SU-DHL-6 (cell line): ENCODE measurements around the gene STPG2.

Experiments
- H2AFZ ChIP-seq: fragments of 200-600 bp; sonication (generic); 2 replicates; pipeline ENCODE4 v1.6.1; 2014; ENCODE audit warnings: low read depth, mild to moderate bottlenecking, moderate library complexity, mixed read lengths, antibody characterized with exemption, low read length; ENCODE audit not compliant: severe bottlenecking
- H3F3A ChIP-seq: fragments of 200-600 bp; shearing (Covaris generic); 2 replicates; pipeline ENCODE4 v1.6.0; 2016; ENCODE audit warnings: antibody characterized with exemption, mild to moderate bottlenecking; ENCODE audit not compliant: insufficient read depth
- H3K27ac ChIP-seq: fragments of 200-600 bp; sonication (generic); 2 replicates; pipeline ENCODE4 v1.5.1; 2016; ENCODE audit warnings: low read depth, mild to moderate bottlenecking, low read length, moderate library complexity, mixed read lengths
- H3K27me3 ChIP-seq: fragments of 200-600 bp; sonication (generic), shearing (Covaris generic); 2 replicates; pipeline ENCODE4 v1.6.0; 2014; ENCODE audit warnings: mild to moderate bottlenecking, low read length
- H3K36me3 ChIP-seq: fragments of 200-600 bp; sonication (generic); 2 replicates; pipeline ENCODE4 v1.6.1; 2014; ENCODE audit warnings: mild to moderate bottlenecking, low read length, mixed read lengths
- H3K4me2 ChIP-seq: fragments of 300-600, 200-600 bp; shearing (Covaris generic), sonication (generic); 2 replicates; pipeline ENCODE4 v1.6.0; 2014; ENCODE audit warnings: low read length, low read depth, mild to moderate bottlenecking; ENCODE audit not compliant: poor library complexity, severe bottlenecking
- H3K4me3 ChIP-seq: fragments of 200-600 bp; sonication (generic); 2 replicates; pipeline ENCODE4 v1.5.1; 2014; ENCODE audit warnings: antibody characterized with exemption, low read length, mild to moderate bottlenecking, mixed read lengths; ENCODE audit not compliant: insufficient read depth, poor library complexity, severe bottlenecking
- H3K79me2 ChIP-seq: fragments of 200-600 bp; sonication (generic); 2 replicates; pipeline ENCODE4 v1.6.1; 2014; ENCODE audit warnings: mild to moderate bottlenecking, low read length, moderate library complexity; ENCODE audit not compliant: insufficient read depth
- H3K9ac ChIP-seq: fragments of 200-600 bp; sonication (generic); 2 replicates; pipeline ENCODE4 v1.7.0; 2014; ENCODE audit warnings: mild to moderate bottlenecking, low read length
- H3K9me2 ChIP-seq: fragments of 200-600 bp; sonication (generic); replicated peaks from 2 replicates; pipeline ENCODE4 v1.6.1; 2014; ENCODE audit warnings: low read length; ENCODE audit not compliant: insufficient read depth
- H3K9me3 ChIP-seq: fragments of 200-600 bp; sonication (generic); 2 replicates; pipeline ENCODE4 v1.6.1; 2014; ENCODE audit warnings: low read length, mixed read lengths; ENCODE audit not compliant: insufficient read depth
- H4K20me1 ChIP-seq: fragments of 200-600 bp; sonication (generic); 2 replicates; pipeline ENCODE4 v1.6.1; 2014; ENCODE audit warnings: low read depth, mild to moderate bottlenecking, antibody characterized with exemption, low read length, moderate library complexity, mixed read lengths
- CTCF ChIP-seq: fragments of 200-600 bp; sonication (generic); IDR thresholded peaks from one replicate; pipeline ENCODE4 v1.5.1; 2017; ENCODE audit warnings: antibody characterized with exemption, mild to moderate bottlenecking, low read length, moderate library complexity; ENCODE audit not compliant: insufficient read depth, poor library complexity, severe bottlenecking
- EZH2phosphoT487 ChIP-seq: fragments of 200-600 bp; sonication (generic), shearing (Covaris generic); conservative IDR thresholded peaks from 2 replicates; pipeline ENCODE4 v1.6.1; 2018; ENCODE audit warnings: mild to moderate bottlenecking, antibody characterized with exemption, low read length, moderate library complexity, mixed read lengths

STPG2 gene

DNA sequence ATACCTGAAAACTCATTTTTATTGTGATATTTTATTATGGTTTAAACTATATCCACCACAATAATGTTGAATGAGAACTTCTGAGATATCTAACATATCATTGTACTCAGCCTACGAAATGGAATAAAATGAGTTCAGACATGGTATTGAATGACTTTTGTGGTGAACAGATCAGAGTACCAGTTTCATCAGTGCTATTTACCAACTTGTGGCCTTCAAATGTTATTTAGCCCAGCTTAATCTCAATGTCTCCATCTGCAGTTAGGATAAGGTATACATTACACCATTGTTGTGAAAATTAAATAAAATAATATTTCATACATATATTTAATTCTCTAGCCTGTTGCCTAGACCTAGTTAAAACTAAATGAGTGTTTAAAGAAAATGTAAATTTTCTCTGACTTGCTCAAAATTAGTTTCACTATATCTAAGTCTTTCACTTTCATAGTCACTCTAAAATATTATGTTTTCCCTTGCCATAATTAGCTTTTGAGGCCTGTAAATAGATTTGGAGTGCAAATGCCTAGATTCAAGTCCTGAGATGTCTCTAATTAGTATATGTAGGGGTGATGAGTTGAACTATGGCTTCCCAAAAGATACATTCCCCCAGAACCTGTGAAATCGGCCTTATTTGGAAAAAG, 594.2 kb downstream of the STPG2 start:
- no peak overlapping the region for H3K4me3 ChIP-seq
- H3K36me3 ChIP-seq: no peaks in the 10 kb centered on the region
- H3K27me3 ChIP-seq: no peaks in the 10 kb centered on the region
- no peak overlapping the region for H2AFZ ChIP-seq
- no peak overlapping the region for H3K9ac ChIP-seq
- TF ChIP-seq CTCF: no peak
- H3K79me2 ChIP-seq: no peaks in the 10 kb centered on the region
- H3K4me2 ChIP-seq: no peak overlapping the region
- no peaks in the 10 kb centered on the region for H3K9me3 ChIP-seq
- H3F3A ChIP-seq: no peaks in the 10 kb centered on the region
- H3K27ac ChIP-seq: no peak overlapping the region
- H3K9me2 ChIP-seq: no peaks in the 10 kb centered on the region
- H4K20me1 ChIP-seq: no peaks in the 10 kb centered on the region

GRCh38 chr4:97548186-97548585, 595.1 kb downstream of the STPG2 start:
- Histone ChIP-seq H3K27me3 (no peaks in the 10 kb centered on the region), H3K9me3 (no peaks in the 10 kb centered on the region)

DNA sequence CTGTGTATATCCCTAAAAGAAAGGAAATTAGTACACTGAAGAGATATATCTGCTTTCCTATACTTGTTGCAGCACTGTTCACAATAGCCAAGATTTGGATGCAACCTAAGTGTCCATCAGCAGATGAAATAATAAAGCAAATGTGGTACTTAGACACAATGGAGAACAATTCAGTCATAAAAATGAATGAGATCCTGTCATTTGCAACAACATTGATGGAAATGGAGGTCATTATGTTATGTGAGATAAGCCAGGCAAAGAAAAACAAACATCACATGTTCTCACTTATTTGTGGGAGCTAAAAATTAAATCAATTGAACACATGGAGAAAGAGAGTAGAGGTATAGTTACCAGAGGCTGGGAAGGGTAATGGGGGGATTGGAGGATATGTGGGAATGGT, 611.9 kb downstream of the STPG2 start:
- Histone ChIP-seq H4K20me1 (no peaks in the 10 kb centered on the region), H3K27ac (no peak overlapping the region), H3K9me3 (no peaks in the 10 kb centered on the region), H2AFZ (no peak overlapping the region), H3K4me2 (no peak overlapping the region), H3K9me2 (no peaks in the 10 kb centered on the region), H3K4me3 (no peak overlapping the region), H3K36me3 (no peaks in the 10 kb centered on the region), H3K27me3 (no peaks in the 10 kb centered on the region), H3K9ac (no peak overlapping the region), H3F3A (no peaks in the 10 kb centered on the region), H3K79me2 (no peaks in the 10 kb centered on the region)
- TF ChIP-seq EZH2phosphoT487 (no peak), CTCF (no peak)

More at GRCh38 chr4:97548186-97548585, 595.1 kb downstream of the STPG2 start:
- TF ChIP-seq EZH2phosphoT487 (no peak), CTCF (no peak)
- Histone ChIP-seq H4K20me1 (no peaks in the 10 kb centered on the region), H3K79me2 (no peaks in the 10 kb centered on the region), H3K36me3 (no peaks in the 10 kb centered on the region), H3K27ac (no peak overlapping the region), H3K9me2 (no peaks in the 10 kb centered on the region), H3K4me3 (no peak overlapping the region), H3K4me2 (no peak overlapping the region), H2AFZ (no peak overlapping the region), H3K9ac (no peak overlapping the region), H3F3A (no peaks in the 10 kb centered on the region)
